SK-N-SH treated with all-trans-retinoic acid at 6 μM for 48 hours (cell line): Measurements from ENCODE around the gene PDE7B.

ENCODE experiments used
- ARNTL ChIP-seq: fragments of 450-650 bp; formaldehyde crosslinking; IDR thresholded peaks from 2 replicates; pipeline ENCODE4 v1.5.0; 2020; ENCODE audit warnings: low read depth, mild to moderate bottlenecking, moderate library complexity, borderline replicate concordance
- ESRRG ChIP-seq: fragments of 250-450 bp; sonication (Bioruptor Pico); IDR thresholded peaks from 2 replicates; pipeline ENCODE4 v1.6.1; 2021; ENCODE audit warnings: mild to moderate bottlenecking
- ISL1 ChIP-seq: fragments of 250-450 bp; sonication (Bioruptor Pico); IDR thresholded peaks from 2 replicates; pipeline ENCODE4 v2.1.2; 2022; ENCODE audit warnings: mild to moderate bottlenecking, moderate library complexity
- RARB ChIP-seq: fragments of 250-450 bp; sonication (Bioruptor Pico); IDR thresholded peaks from 2 replicates; pipeline ENCODE4 v1.8.0; 2021; ENCODE audit warnings: mild to moderate bottlenecking, moderate library complexity
- SNAI2 ChIP-seq: fragments of 250-450 bp; sonication (Bioruptor Pico); IDR thresholded peaks from 2 replicates; pipeline ENCODE4 v1.5.0; 2020; ENCODE audit warnings: mild to moderate bottlenecking, moderate library complexity
- ZC3H10 ChIP-seq: fragments of 250-450 bp; sonication (Bioruptor Pico); IDR thresholded peaks from 2 replicates; pipeline ENCODE4 v1.5.1; 2021; ENCODE audit warnings: mild to moderate bottlenecking, moderate library complexity
- ZFP3 ChIP-seq: fragments of 250-450 bp; sonication (Bioruptor Pico); IDR thresholded peaks from 2 replicates; pipeline ENCODE4 v1.5.0; 2020; ENCODE audit warnings: mild to moderate bottlenecking, moderate library complexity
- ZFP30 ChIP-seq: fragments of 450-650 bp; formaldehyde crosslinking; IDR thresholded peaks from 2 replicates; pipeline ENCODE4 v1.5.0; 2022; ENCODE audit warnings: mild to moderate bottlenecking, moderate library complexity
- ZNF565 ChIP-seq: fragments of 450-650 bp; formaldehyde crosslinking; conservative IDR thresholded peaks from 2 replicates; pipeline ENCODE4 v1.5.0; 2020; ENCODE audit warnings: low read depth, mild to moderate bottlenecking, moderate library complexity
- TF ChIP-seq, protein P1 (sequence below): fragments of 250-450 bp; sonication (Bioruptor Pico); IDR thresholded peaks from 2 replicates; pipeline ENCODE4 v1.5.1; 2020; ENCODE audit warnings: low read depth, mild to moderate bottlenecking, moderate library complexity
- TF ChIP-seq, protein P2 (sequence below): fragments of 250-450 bp; sonication (Bioruptor Pico); IDR thresholded peaks from 2 replicates; pipeline ENCODE4 v1.8.0; 2020; ENCODE audit warnings: mild to moderate bottlenecking, moderate library complexity, borderline replicate concordance
- TF ChIP-seq, protein P3 (sequence below): fragments of 250-450 bp; sonication (Bioruptor Pico); IDR thresholded peaks from 2 replicates; pipeline ENCODE4 v1.8.0; 2021; ENCODE audit warnings: low read depth, mild to moderate bottlenecking, moderate library complexity, borderline replicate concordance

DNA sequence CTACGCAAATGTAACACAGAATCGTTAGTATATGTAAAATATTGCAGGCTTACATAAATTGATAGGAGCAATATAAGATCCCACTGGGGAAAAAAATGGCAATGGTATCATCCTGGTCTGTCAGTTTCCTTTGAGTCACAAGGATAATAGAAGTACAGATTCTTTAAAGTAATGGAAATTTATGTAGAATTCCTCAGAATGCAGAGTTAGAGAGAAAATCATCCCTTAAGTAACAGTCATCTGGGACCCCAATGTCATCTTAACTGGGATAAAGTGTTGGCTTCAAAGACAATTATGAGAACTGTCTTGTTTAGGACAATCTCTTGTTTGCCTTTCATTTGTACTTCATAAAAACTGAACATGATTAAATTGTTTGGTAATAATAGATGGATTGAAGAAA lies 34.5 kb upstream of the PDE7B start:
- TF ChIP-seq ESRRG (CRISPR knock-in tag) (no peak), ZNF565 (CRISPR knock-in tag) (no peak), ISL1 (CRISPR knock-in tag) (no peak), ARNTL (CRISPR knock-in tag) (no peak), ZFP30 (no peak), ZFP3 (no peak), SNAI2 (CRISPR knock-in tag) (no peak), ZC3H10 (no peak), RARB (CRISPR knock-in tag) (no peak)
- TF ChIP-seq, protein P1, sequence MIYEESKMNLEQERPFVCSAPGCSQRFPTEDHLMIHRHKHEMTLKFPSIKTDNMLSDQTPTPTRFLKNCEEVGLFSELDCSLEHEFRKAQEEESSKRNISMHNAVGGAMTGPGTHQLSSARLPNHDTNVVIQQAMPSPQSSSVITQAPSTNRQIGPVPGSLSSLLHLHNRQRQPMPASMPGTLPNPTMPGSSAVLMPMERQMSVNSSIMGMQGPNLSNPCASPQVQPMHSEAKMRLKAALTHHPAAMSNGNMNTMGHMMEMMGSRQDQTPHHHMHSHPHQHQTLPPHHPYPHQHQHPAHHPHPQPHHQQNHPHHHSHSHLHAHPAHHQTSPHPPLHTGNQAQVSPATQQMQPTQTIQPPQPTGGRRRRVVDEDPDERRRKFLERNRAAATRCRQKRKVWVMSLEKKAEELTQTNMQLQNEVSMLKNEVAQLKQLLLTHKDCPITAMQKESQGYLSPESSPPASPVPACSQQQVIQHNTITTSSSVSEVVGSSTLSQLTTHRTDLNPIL (CRISPR knock-in tag): no peak
- TF ChIP-seq, protein P2, sequence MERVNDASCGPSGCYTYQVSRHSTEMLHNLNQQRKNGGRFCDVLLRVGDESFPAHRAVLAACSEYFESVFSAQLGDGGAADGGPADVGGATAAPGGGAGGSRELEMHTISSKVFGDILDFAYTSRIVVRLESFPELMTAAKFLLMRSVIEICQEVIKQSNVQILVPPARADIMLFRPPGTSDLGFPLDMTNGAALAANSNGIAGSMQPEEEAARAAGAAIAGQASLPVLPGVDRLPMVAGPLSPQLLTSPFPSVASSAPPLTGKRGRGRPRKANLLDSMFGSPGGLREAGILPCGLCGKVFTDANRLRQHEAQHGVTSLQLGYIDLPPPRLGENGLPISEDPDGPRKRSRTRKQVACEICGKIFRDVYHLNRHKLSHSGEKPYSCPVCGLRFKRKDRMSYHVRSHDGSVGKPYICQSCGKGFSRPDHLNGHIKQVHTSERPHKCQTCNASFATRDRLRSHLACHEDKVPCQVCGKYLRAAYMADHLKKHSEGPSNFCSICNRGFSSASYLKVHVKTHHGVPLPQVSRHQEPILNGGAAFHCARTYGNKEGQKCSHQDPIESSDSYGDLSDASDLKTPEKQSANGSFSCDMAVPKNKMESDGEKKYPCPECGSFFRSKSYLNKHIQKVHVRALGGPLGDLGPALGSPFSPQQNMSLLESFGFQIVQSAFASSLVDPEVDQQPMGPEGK (CRISPR knock-in tag): no peak
- TF ChIP-seq, protein P3, sequence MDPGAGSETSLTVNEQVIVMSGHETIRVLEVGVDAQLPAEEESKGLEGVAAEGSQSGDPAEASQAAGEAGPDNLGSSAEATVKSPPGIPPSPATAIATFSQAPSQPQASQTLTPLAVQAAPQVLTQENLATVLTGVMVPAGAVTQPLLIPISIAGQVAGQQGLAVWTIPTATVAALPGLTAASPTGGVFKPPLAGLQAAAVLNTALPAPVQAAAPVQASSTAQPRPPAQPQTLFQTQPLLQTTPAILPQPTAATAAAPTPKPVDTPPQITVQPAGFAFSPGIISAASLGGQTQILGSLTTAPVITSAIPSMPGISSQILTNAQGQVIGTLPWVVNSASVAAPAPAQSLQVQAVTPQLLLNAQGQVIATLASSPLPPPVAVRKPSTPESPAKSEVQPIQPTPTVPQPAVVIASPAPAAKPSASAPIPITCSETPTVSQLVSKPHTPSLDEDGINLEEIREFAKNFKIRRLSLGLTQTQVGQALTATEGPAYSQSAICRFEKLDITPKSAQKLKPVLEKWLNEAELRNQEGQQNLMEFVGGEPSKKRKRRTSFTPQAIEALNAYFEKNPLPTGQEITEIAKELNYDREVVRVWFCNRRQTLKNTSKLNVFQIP (CRISPR knock-in tag): no peak
